IPS-NIHi7 (cell line): ENCODE measurements around the gene EXOSC2.
"Not testable (repeated sequence)": the region's sequence is repeated elsewhere in the genome, so short reads cannot be mapped to it uniquely, and the experiment has no call there.

Source experiments
- DNase-seq: peaks from one replicate; pipeline ENCODE4 v3.0.0; 2012; ENCODE audit warnings: mixed read lengths; ENCODE audit errors: extremely low spot score

The EXOSC2 gene

DNA sequence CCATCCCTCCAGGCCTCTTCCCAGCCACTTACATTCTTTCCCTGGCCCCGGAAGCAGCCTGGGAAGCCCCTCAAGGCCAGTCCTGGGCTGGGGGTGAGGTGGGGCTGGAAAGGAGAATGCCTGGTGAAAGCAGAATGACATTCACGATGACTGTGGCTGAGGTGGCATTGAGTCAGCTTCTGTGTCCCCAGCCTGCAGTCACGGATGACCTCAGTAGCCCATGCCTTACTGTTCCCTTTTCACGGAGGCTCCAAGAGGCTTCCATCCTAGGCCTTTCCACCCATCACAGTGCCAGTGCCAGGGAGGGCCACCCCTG lies 26.5 kb upstream of the EXOSC2 start:
- peak; percentile 16 for DNase-seq

DNA sequence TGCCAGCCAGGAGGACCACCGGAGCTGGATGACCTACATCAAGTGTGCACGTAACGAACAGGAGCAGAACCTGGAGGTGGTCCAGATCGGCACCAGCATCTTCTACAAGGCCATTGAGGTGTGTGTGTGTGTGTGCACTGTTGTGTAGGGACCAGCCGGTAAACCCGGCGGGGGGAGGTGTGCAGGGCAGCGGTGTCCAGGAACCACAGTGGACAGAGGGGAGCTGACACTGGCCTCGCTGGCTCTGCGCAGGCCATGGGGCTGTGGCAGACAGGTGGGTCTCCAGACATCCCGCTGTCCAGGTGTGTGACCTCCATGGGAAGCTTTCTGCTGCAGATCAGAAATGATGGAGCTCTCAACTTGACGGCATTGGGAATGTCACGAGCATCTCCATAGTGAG lies 25.4 kb upstream of the EXOSC2 start:
- no peak for DNase-seq

DNA sequence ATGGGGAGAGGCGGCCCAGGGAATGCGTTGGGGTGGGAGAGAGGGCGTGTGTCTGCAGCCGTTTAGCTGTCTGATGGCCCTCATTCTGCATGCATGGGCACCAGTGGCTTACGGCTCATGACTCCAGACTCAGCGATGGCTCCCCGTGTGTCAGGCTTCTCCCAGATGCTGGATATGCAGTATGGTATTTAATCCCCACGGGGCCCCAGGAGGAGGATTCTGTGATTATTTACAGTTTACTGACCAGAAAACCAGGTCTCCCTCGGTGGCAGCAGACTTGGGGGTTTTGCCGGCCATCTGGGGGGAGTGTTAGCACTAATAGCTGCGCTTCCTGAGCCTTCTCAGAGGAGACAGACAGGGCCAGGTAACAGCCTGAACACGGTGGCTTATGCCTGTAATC lies 24.9 kb upstream of the EXOSC2 start:
- peak; percentile 3 for DNase-seq

DNA sequence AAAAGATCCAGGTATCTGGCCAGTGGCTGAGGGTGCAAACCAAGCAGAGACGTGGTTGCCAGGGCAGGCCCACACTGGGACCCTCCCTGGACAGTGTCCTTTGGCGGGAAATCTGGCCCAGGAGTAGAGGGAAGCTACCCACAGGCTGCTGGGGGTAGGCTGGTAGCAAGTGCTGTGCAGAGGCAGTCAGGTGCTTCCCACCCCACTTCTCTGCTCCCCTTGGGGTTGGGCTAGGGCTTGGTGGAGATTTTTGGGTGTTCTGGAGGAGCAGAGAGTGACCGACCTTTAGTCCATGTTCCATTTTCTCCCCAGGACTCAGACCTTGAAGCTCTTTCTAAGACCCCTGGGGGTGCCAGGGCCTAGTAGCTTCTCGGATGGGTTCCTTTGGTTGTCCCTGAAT lies 23.6 kb upstream of the EXOSC2 start:
- peak; percentile 3 for DNase-seq

DNA sequence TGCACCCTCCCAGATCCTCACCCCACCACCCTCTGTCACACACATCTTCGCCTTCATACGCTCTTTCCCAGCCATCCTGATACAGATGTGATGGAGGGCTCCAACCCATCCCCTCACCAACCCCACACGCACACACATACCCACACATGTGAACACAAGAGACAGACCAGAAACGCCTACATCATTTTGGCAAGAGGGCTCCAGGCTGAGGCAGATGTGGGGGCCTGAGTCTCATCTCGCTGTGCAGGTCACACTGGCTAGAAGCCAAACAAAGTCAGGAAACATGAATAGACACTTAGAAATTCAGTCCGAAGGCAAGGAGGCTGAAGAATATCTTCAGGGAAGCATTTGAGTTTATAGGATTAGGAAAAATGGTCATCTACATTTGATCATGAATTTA lies 22.9 kb upstream of the EXOSC2 start:
- DNase-seq, result no peak

DNA sequence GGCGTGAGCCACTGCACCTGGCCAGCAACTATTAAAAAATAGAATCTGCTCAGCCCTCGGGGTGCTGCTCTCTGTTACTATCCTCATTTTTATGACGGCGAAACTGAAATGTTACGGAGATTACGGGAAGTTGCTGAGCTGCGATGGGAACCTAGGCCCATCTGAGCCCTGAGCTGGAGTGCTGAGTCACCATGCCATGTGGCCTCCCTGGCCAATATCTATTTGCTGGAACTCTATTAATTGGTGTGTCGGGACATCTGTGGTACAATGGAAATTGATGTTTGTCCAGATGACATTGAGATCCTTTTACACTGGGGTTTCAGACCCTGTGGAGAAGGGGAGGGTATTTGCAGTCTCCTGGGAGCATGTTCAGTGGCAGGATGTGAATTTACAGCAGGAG lies 21.1 kb upstream of the EXOSC2 start:
- DNase-seq, result no peak

DNA sequence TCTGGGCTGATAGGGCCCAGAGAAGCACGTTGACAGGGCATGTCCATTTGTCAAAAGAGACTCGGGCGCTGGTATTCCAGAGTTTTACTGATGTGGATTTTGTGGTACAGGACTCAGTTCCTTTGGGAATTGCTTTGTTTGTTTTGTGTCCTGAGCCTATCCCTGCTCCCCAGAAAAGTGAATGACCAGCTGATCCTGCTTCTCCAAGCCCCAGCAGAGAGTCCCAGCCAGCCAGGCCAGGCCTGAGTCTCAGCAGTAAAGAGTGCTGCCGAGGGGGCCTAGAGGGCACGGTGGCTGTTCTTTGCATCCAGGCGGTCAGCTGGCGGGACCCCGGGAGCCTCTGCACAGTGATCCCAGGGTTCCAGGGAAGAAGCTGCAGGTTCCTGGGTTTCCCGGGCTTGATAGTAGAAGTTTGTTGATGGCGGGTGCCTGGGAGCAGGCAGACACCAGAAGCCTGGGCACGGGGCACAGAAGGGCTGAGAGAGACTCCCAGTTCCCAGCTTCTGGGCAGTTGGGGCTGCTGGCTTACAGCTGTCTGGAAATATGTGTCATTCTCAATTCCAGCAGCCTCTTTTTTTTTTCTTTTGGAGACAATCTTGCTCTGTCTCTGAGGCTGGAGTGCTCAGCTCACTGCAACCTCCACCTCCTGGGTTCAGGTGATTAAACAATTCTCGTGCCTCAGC lies 20.5 kb upstream of the EXOSC2 start:
- peak; percentile 5 for DNase-seq

DNA sequence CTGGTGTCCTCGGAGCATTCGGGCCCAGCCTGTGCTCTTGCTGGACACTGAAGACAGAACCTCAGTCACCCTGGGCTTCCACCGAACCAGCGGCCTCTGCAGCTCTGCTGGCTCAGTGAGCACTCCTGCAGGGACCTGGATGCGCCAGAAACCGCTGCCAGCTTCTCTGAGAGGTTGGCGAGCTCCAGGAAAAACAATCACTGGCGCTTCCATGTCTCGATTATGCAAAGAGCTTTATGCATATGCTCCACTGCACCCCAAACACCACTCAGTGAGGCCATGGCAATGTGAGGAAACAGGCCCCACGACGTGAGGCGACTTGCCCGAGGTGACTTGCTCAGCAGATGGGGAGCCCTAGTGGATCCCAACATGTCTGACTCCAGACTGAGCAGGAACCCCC lies 18.2 kb upstream of the EXOSC2 start:
- DNase-seq, result no peak

DNA sequence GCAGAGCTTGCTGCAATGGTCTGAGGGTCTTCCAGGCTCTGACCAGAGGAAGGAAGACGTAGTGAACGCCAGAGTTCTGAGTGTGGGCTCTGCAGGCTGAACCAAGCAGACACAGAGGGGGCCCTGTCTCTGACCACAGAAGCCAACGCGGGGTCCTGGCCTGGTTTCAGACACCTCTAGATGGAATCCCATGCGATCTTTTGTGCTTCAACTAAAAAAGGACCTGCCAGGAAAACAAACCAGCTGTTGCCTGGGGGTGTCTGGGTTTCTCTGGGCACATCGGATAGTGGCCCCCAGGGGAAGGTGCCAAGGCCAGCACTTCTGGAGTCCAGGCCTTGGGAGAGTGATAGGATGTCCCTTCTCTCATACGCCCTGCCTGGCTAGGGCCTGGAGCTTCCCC lies 16.3 kb upstream of the EXOSC2 start:
- no peak for DNase-seq

DNA sequence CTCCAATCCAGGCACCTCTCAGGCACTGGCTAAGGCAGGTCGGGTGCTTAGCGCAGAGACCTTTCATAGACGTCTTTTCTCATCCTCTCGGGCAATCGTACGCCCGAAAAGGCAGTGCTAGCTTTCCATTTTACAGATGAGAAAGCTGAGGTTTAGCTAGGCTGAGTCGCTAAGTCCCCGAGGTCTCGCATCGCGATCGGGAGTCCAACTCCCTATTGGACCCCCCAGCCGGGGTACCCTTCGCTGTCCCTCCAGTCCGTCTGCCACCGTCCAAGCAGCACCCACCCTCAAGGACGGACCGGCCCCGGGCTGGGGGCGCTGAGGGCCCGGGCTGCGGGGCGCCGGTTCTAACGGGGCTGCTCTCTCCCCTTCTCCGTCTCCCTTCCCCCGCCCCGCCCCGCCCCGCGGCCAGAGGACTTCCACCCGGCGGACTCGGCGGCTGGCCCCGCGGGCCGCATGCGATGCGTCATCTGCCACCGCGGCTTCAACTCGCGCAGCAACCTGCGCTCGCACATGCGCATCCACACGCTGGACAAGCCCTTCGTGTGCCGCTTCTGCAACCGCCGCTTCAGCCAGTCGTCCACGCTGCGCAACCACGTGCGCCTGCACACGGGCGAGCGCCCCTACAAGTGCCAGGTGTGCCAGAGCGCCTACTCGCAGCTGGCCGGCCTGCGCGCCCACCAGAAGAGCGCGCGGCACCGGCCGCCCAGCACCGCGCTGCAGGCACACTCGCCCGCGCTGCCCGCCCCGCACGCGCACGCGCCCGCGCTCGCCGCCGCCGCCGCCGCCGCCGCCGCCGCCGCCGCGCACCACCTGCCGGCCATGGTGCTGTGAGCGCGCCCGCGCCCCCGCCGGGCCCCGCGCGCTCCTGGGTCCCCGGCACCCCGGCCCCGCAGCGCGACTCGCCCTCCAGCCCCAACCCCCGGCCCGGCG lies 12.5 kb upstream of the EXOSC2 start:
- peak; percentile 80 for DNase-seq

DNA sequence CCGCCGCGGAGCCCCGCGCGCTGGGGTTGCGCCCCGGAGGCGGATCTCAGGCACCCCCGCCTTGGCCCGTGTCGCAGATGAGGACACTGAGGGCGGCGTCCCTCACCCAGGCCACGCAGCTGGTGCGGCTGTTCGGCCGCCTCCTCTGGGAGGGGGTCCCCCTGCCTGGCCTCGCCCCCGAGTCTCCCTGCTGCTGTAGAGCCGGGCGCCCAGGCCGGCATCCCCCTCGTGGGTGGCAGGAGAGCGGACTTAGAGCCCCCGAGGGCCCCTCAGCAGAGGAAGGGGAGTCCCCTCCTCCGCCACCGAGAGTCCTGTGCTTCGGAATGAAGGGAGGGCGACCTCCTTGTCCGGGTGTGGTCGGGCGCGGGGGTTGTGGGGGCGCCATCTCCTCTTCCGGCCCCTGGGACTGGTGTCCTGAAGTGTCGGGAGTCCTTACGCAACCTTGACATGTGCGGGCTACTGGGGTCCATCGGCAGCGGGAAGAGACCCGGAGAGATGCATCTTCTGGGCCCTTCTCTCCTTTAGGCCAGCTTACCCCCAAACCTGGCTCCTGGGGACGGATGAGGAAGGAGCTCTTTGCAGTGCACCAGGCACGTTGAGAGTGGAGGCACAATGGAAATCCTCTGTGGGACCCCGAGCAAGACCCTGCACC lies 11.7 kb upstream of the EXOSC2 start:
- DNase-seq, result peak; percentile 36

DNA sequence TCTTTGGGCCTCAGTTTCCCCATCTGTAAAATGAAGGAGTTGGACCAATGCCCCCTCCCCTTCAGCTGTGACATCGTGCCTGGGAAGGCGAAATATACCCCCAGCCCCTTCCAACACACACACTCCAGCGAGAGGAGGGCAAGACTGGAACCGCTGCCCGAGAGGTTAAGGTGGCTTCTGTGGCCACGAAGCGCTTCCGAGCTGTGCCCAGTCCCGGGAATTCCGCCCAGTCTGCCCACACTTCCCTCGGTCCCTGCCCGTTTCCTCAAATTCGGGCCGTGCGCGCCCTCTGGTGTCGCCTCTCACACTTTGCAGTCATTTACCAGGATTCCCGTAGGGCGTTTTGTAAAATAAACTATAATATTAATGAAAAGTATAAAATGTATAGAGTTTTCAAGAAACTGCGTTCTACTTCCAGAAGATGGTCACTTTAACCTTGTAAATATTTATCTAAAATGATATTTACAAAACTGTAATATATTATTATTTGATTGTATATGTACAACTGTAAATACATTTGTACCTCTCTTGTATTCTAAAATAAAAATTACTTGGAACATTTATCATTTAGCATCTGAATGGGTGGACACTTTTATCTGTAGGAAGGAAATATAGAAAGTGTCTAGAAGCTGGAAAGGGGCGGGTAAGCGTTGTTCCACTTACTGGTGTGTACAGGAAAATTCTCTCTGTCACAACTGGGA lies 11.0 kb upstream of the EXOSC2 start:
- DNase-seq, result peak; percentile 80

DNA sequence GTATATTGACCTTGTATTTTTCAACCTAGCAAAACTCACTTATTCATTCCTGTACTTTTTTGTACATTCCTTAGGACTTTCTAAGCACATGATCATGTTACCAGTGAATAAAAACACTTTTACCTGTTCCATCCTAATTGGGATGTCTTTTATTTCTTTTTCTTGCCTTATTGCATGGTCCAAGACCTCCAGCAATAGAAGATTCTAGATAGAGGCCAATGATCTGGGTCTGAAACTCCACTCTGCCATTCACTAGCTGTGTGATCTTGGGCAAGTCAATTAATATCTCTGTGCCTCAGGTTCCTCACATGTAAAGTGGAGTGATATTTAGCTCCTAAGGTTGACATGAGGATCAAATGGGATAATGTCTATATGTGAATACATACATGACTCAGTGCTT lies 8.5 kb upstream of the EXOSC2 start:
- no peak for DNase-seq

DNA sequence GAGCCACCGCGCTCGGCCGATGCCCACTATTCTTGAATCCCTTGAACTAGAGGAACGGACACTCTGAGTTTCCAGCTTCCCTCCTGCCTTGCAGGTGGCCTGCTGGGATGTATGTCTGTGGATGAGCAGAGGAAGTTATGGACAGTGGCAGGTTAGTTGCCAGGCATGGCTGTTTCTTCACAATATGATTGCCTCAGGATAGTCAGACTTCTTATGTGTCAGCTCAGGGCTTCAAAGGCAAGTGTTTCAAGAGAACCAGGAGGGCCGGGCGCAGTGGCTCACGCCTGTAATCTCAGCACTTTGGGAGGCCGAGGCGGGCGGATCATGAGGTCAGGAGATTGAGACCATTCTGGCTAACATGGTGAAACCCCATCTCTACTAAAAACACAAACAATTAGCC lies 7.6 kb upstream of the EXOSC2 start:
- DNase-seq, result not testable (repeated sequence)

DNA sequence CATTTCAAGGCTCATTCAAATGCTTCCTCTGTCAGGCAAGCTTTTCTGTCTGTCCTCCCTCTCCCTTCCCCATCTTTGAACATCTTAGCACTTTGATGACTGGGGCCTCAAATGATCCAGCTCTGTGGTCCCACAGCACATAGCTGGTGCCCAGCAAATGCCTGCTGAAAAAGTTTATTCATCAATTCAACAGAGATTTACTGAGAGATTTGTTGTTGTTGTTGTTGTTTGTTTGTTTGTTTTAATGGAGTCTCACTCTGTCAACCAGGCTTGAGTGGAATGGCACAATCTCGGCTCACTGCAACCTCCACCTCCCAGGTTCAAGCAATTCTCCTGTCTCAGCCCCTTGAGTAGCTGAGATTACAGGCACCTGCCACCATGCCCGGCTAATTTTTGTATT lies 6.0 kb upstream of the EXOSC2 start:
- DNase-seq, result no peak

DNA sequence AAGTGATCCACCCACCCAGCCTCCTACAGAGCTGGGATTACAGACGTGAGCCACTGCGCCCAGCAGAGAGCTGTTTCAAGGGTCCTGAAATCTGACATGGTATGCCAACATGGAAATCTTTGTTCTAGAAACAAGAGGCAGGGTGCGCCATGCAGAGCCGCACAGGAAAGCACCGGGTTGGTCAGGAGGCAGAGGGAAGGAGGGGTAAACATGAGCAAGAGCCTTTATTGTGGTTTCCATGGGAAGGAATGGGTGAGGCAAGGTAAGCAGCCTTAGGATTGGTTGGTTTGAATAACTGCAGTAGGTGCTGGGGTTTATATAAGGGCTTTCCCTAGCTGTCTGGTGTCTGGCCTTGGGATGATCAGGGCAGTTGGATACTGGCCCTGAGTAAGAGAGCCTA lies 5.5 kb upstream of the EXOSC2 start:
- no peak for DNase-seq

DNA sequence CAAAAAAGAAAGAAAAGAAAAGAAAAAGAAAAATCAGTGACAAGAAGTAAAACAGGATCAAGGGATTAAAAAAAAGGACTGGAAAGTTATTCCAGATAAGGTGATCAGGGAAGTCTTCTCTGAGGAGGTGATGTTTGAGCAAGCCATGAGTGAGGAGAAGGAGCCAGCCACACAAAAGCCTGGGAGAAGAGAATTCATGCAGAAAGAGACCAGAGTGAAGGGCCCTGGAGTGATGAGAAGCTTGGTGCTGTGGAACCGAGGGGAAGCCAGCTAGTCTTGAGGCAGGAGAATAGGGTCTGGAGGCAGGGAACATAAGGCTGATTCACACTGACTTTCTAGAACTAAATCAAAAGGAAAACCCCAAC lies 4.0 kb upstream of the EXOSC2 start:
- peak; percentile 5 for DNase-seq

DNA sequence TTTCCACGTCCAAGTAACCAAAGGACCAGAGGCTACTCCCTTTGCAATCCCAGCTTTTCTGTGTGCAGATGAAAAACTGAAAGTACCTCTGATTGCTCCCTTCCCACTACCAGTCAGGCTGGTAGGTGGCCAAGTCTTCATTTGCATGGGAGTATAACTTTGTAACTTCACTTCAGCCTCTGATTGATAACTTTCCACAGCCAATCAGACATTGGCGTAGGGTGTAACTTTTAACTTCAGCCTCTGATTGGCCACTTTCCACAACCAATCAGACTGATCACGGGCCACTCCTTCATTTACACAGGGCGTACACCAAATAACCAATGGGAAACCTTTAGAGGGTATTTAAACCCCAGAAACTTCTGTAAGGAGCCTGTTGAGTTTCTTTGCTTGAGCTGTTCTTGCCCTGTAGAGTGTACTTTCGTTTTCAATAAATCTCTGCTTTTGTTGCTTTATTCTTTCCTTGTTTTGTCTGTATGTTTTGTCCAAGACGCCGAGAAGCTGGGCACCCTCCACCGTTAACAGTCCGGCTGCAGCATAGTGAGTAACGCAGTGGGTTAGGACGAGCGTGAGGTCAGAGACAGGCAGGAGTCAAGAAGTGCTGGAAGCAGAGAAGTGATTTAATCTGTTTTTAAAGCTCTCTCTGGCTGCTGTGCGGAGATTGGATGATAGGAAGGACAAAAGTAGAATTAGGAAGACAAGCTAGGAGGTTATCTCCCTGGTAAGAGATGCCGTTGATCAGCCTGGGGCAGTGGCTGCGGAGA lies 3.5 kb upstream of the EXOSC2 start:
- DNase-seq, result peak; percentile 59

DNA sequence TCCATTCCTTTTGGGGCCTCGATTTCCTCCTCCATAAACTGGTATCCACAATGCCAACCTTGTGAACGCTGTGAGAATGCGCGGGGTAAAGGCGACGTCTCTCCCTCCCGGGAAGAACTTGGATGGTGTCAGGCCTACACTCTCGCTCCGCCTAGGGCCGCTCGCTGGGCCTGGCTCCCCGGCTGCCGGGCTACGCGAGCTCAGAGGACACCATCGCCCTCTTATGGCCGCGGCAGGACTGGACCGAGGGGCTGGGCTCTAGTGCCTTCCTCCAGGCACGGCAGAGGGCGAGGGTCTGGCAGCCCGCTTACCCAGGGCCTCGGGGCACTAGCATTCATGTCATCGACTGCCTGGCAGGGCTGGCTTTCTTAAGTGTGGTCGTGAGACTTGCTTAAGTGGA lies 1.3 kb upstream of the EXOSC2 start:
- peak; percentile 92 for DNase-seq

DNA sequence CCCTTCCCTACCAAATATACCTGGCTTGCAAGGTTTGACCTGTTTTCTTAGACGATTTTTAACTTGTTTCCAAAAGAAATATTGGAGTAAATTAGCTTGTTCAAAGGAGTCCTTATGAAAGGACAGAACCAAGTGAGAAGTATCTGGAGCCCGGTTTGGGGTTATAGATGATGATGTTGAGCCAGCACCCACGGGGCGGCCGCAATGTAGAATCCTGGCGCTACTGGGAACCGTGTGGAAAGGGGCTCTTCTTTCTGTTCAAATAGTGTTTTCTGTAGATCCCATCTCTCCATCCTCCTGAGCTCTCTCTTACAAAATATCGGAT lies 517 bp upstream of the EXOSC2 start:
- no peak for DNase-seq

DNA sequence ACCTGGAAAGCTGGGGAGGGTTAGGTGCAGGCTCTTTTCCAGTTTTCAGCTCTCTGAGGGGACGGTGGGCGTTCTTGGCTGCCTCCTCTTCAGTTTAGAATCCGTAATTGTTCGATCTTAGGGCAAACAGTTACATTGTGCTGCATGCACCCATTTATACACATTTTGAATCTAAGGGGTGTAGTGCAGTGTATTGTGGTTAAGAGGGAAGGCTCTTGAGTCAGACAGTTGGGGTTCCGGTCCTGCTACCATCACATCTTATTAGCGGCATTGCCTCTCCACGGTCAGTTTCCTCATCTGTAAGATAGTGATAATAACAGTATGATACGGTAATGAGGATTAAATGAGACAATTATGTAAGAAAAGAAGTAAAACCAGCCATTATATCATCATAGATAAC lies 625 bp downstream of the EXOSC2 start:
- DNase-seq, result no peak

DNA sequence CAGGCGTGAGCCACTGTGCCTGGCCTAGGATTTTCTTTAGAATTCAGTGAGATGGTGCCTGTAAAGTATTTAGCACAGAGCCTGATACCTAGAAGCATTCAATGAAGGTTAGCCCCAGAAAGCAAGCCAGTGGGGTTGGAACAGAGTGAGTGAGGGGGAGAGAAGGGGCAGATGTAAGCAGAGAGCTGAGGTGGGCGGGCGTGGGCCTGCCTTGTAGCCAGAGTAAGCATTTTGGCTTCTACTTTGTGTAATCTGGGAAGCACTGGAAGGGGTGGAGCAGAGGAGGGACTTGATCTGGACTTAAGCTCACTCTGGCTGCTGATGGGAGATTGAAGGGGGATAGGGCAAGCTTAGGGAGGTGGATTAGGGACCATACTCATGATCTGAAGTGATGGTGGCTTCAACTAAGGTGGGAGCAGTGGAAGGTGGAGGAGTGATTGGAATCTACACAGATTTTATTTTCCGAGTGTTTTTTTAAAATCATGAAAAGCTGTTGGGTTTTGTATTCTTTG lies 2.6 kb downstream of the EXOSC2 start:
- no peak for DNase-seq
